GM20431 (cell line): ENCODE results near the gene NBPF1.
"Not testable (repeated sequence)": the region's sequence is repeated elsewhere in the genome, so short reads cannot be mapped to it uniquely, and the experiment has no call there.

Source experiments
- in situ Hi-C: fragments of 300-500 bp; cut with MseI, MboI; formaldehyde crosslinking; loops from one replicate; pipeline ENCODE4 v1.15.0; 2020; ENCODE audit warnings: low sequenced_read_pairs; ENCODE audit not compliant: unreplicated experiment

The NBPF1 gene

GRCh38 chr1:16521679-16522078 is 91.7 kb downstream of the NBPF1 start:
- in situ Hi-C loops, result loop anchor here (10.0 kb wide), 1 partner anchor 83 kb away; no protein-coding TSS in a partner anchor

- in situ Hi-C loops, result loop anchor here (10.0 kb wide), 1 partner anchor 84 kb away; no protein-coding TSS in a partner anchor
Measured at GRCh38 chr1:16521288-16521583, 92.1 kb downstream of the NBPF1 start.

- in situ Hi-C loops, result loop anchor here (10.0 kb wide), 1 partner anchor 84 kb away; no protein-coding TSS in a partner anchor
Measured at GRCh38 chr1:16520435-16521287, 92.7 kb downstream of the NBPF1 start.

- in situ Hi-C loops, result not testable (repeated sequence)
Measured at GRCh38 chr1:16519255-16519951, 94.0 kb downstream of the NBPF1 start.

- in situ Hi-C loops, result not testable (repeated sequence)
Measured at GRCh38 chr1:16518913-16519254, 94.5 kb downstream of the NBPF1 start.

GRCh38 chr1:16516694-16517410 is 96.5 kb downstream of the NBPF1 start:
- in situ Hi-C loops, result not testable (repeated sequence)

GRCh38 chr1:16514107-16515055 is 99.0 kb downstream of the NBPF1 start, which contains the start of gene RNU1-1:
Gene RNU1-1 (minus strand): TSS chr1:16514285.
- in situ Hi-C loops, result not testable (repeated sequence)

GRCh38 chr1:16513412-16514106 is 99.8 kb downstream of the NBPF1 start:
- in situ Hi-C loops, result not testable (repeated sequence)

GRCh38 chr1:16512624-16513411 is 100.5 kb downstream of the NBPF1 start:
- in situ Hi-C loops, result not testable (repeated sequence)
